ENCODE data around the gene TM4SF5.
A peak's percentile ranks its signal among the peaks of the same experiment; 100 is the strongest.

Gene TM4SF5

GRCh38 chr17:4771519-4772234 is at the start of gene TM4SF5:
Gene TM4SF5, plus strand, starts transcription at chr17:4771886. Its CDS starts 37 bp downstream, at chr17:4771923.
- Histone ChIP-seq H3K27ac (ENCODE audit: low read length) (no peak within 1 kb of the TSS), H3K9me3 (ENCODE audit: control insufficient read depth, low read depth, low read length) (no peaks in the 10 kb centered on the region), H3K27me3 (ENCODE audit: control insufficient read depth, insufficient read depth, low read length) (no peaks in the 10 kb centered on the region), H3K4me1 (ENCODE audit: control insufficient read depth, low read depth, low read length) (no peaks in the 10 kb centered on the region), H3K9ac (ENCODE audit: low read length) (no peak within 1 kb of the TSS), H3K36me3 (ENCODE audit: control insufficient read depth, low read depth, low read length) (no peaks in the 10 kb centered on the region), H3K4me3 (ENCODE audit: low read length) (no peak within 1 kb of the TSS)

GRCh38 chr17:4722678-4723240 is 48.9 kb upstream of the TM4SF5 start:
- Histone ChIP-seq H3K27ac (ENCODE audit: low read length) (no peak overlapping the region), H3K27me3 (ENCODE audit: control insufficient read depth, insufficient read depth, low read length) (no peaks in the 10 kb centered on the region), H3K9ac (ENCODE audit: low read length) (no peak overlapping the region)

GRCh38 chr17:4724650-4725049 is 47.0 kb upstream of the TM4SF5 start:
- Histone ChIP-seq H3K27me3 (ENCODE audit: control insufficient read depth, insufficient read depth, low read length) (no peaks in the 10 kb centered on the region), H3K9ac (ENCODE audit: low read length) (no peak overlapping the region), H3K9me3 (ENCODE audit: control insufficient read depth, low read depth, low read length) (no peaks in the 10 kb centered on the region), H3K4me3 (ENCODE audit: low read length) (no peak overlapping the region), H3K4me1 (ENCODE audit: control insufficient read depth, low read depth, low read length) (no peaks in the 10 kb centered on the region), H3K36me3 (ENCODE audit: control insufficient read depth, low read depth, low read length) (peaks cover 13% of the 10 kb centered on the region), H3K27ac (ENCODE audit: low read length) (no peak overlapping the region)

More at GRCh38 chr17:4722678-4723240, 48.9 kb upstream of the TM4SF5 start:
- Histone ChIP-seq H3K4me1 (ENCODE audit: control insufficient read depth, low read depth, low read length) (no peaks in the 10 kb centered on the region), H3K4me3 (ENCODE audit: low read length) (no peak overlapping the region), H3K36me3 (ENCODE audit: control insufficient read depth, low read depth, low read length) (peaks cover 25% of the 10 kb centered on the region), H3K9me3 (ENCODE audit: control insufficient read depth, low read depth, low read length) (no peaks in the 10 kb centered on the region)

- Histone ChIP-seq H3K9ac (ENCODE audit: low read length) (no peak overlapping the region), H3K27ac (ENCODE audit: low read length) (no peak overlapping the region), H3K4me3 (ENCODE audit: low read length) (no peak overlapping the region), H3K4me1 (ENCODE audit: control insufficient read depth, low read depth, low read length) (no peaks in the 10 kb centered on the region), H3K9me3 (ENCODE audit: control insufficient read depth, low read depth, low read length) (no peaks in the 10 kb centered on the region), H3K36me3 (ENCODE audit: control insufficient read depth, low read depth, low read length) (peaks cover 5% of the 10 kb centered on the region), H3K27me3 (ENCODE audit: control insufficient read depth, insufficient read depth, low read length) (no peaks in the 10 kb centered on the region)
These were observed 45.9 kb upstream of the TM4SF5 start for GRCh38 chr17:4725646-4726310.

GRCh38 chr17:4728124-4728523 is 43.6 kb upstream of the TM4SF5 start:
- Histone ChIP-seq H3K36me3 (ENCODE audit: control insufficient read depth, low read depth, low read length) (no peaks in the 10 kb centered on the region), H3K9me3 (ENCODE audit: control insufficient read depth, low read depth, low read length) (no peaks in the 10 kb centered on the region), H3K4me1 (ENCODE audit: control insufficient read depth, low read depth, low read length) (no peaks in the 10 kb centered on the region), H3K9ac (ENCODE audit: low read length) (no peak overlapping the region), H3K27ac (ENCODE audit: low read length) (no peak overlapping the region), H3K27me3 (ENCODE audit: control insufficient read depth, insufficient read depth, low read length) (no peaks in the 10 kb centered on the region), H3K4me3 (ENCODE audit: low read length) (no peak overlapping the region)

- Histone ChIP-seq H3K36me3 (ENCODE audit: control insufficient read depth, low read depth, low read length) (no peaks in the 10 kb centered on the region), H3K4me3 (ENCODE audit: low read length) (no peak overlapping the region), H3K27me3 (ENCODE audit: control insufficient read depth, insufficient read depth, low read length) (peaks cover 25% of the 10 kb centered on the region), H3K4me1 (ENCODE audit: control insufficient read depth, low read depth, low read length) (no peaks in the 10 kb centered on the region), H3K9me3 (ENCODE audit: control insufficient read depth, low read depth, low read length) (no peaks in the 10 kb centered on the region), H3K27ac (ENCODE audit: low read length) (no peak overlapping the region), H3K9ac (ENCODE audit: low read length) (no peak overlapping the region)
These were observed 38.6 kb upstream of the TM4SF5 start for GRCh38 chr17:4733073-4733531.

GRCh38 chr17:4734857-4735475 is 36.7 kb upstream of the TM4SF5 start:
- Histone ChIP-seq H3K4me1 (ENCODE audit: control insufficient read depth, low read depth, low read length) (peaks cover 4% of the 10 kb centered on the region), H3K27ac (ENCODE audit: low read length) (no peak overlapping the region), H3K4me3 (ENCODE audit: low read length) (no peak overlapping the region), H3K9ac (ENCODE audit: low read length) (no peak overlapping the region), H3K36me3 (ENCODE audit: control insufficient read depth, low read depth, low read length) (no peaks in the 10 kb centered on the region), H3K27me3 (ENCODE audit: control insufficient read depth, insufficient read depth, low read length) (peaks cover 44% of the 10 kb centered on the region), H3K9me3 (ENCODE audit: control insufficient read depth, low read depth, low read length) (no peaks in the 10 kb centered on the region)

- no peaks in the 10 kb centered on the region for H3K9me3 ChIP-seq (ENCODE audit: control insufficient read depth, low read depth, low read length)
- no peak overlapping the region for H3K4me3 ChIP-seq (ENCODE audit: low read length)
- no peak overlapping the region for H3K27ac ChIP-seq (ENCODE audit: low read length)
- peaks cover 4% of the 10 kb centered on the region for H3K4me1 ChIP-seq (ENCODE audit: control insufficient read depth, low read depth, low read length)
- H3K36me3 ChIP-seq (ENCODE audit: control insufficient read depth, low read depth, low read length), result no peaks in the 10 kb centered on the region
- no peak overlapping the region for H3K9ac ChIP-seq (ENCODE audit: low read length)
- H3K27me3 ChIP-seq (ENCODE audit: control insufficient read depth, insufficient read depth, low read length), result peaks cover 55% of the 10 kb centered on the region
These were observed 35.6 kb upstream of the TM4SF5 start for GRCh38 chr17:4735876-4736651.

- Histone ChIP-seq H3K9ac (ENCODE audit: low read length) (no peak overlapping the region), H3K27me3 (ENCODE audit: control insufficient read depth, insufficient read depth, low read length) (peaks cover 76% of the 10 kb centered on the region), H3K4me3 (ENCODE audit: low read length) (peak overlapping the region; percentile 60), H3K9me3 (ENCODE audit: control insufficient read depth, low read depth, low read length) (no peaks in the 10 kb centered on the region), H3K36me3 (ENCODE audit: control insufficient read depth, low read depth, low read length) (no peaks in the 10 kb centered on the region), H3K27ac (ENCODE audit: low read length) (no peak overlapping the region), H3K4me1 (ENCODE audit: control insufficient read depth, low read depth, low read length) (peaks cover 4% of the 10 kb centered on the region)
These were observed 33.3 kb upstream of the TM4SF5 start for GRCh38 chr17:4738136-4739121.

Measured in iPS-18a (cell line).